Renal cortical epithelial cell (primary cell): ENCODE data around the gene EMX1. TPM values are rescaled to one million over a fixed set of nuclear protein-coding genes. Genes with fewer than 3 reads are reported as not detected.
"Not testable (repeated sequence)": the region's sequence is repeated elsewhere in the genome, so short reads cannot be mapped to it uniquely, and the experiment has no call there.

Experiments
- DNase-seq: peaks from one replicate; pipeline ENCODE4 v3.0.0-alpha.2; 2011; ENCODE audit warnings: low read depth
- total RNA-seq: library from RNA; depleted of rRNA; stranded (reverse); fragments of >200 nt; gene quantifications from 2 replicates; pipeline ENCODE4 v1.2.3, GENCODE V29; 2014

EMX1 gene
- total RNA-seq, 1 donor from 2014 or later, result 5.3 TPM

GRCh38 chr2:72900191-72900825 is 17.0 kb upstream of the EMX1 start:
- no peak for DNase-seq

- no peak for DNase-seq
Measured at GRCh38 chr2:72901426-72901825, 15.9 kb upstream of the EMX1 start.

- DNase-seq, result not testable (repeated sequence)
Measured at GRCh38 chr2:72907369-72907768, 9.9 kb upstream of the EMX1 start.

DNA sequence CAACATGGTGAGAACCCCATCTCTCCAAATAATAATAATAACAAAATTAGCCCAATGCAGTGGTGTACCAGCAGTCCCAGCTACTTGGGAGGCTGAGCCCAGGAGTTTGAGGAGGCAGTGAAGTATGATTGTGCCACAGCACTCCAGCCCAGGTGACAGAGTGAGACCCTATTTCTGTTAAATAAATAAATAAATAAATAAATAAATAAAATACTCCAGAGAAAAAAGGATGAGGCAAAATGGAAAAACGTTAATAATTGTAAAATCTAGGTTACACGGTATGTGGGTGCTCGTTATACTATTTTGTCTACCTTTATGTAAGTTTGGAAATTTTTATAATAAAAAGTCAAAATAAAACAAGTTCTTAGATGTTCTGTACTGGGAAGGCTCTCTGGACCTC is 8.6 kb upstream of the EMX1 start:
- no peak for DNase-seq

- peak; percentile 97 for DNase-seq
Measured at GRCh38 chr2:72911256-72911655, 6.1 kb upstream of the EMX1 start.

GRCh38 chr2:72913486-72914205 is 3.7 kb upstream of the EMX1 start:
- no peak for DNase-seq

- no peak for DNase-seq
Measured at GRCh38 chr2:72914206-72914559, 3.1 kb upstream of the EMX1 start.

- DNase-seq, result no peak
Measured at GRCh38 chr2:72914589-72915319, 2.6 kb upstream of the EMX1 start.

DNA sequence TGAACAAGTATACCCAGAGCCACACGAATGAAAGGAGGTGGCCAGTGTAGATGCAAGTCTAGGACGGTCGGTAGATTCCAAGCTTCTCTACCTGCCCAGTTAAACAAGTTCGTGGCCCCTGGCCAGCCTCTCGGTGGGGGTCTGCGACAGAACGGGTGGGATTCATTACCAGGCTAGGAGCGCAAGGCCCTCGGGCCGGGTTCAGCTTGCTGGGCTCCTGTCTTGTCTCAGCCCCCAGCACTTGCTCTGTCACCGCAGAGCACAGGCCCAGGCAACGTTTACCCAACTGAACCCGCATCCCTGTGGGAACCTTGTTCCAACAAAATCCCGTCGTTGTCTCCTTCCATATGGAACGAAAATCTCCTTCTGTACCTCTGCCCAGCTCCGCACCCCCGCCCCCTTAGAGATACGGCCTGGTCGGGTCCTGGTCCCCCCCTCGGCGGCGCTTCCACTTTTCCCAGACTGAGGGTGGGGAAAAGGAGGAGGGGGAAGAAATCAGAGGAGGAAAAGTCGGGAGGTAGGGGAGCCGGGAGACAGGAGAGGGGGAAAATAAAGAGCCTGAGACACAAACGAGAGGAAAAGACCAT is 1.9 kb upstream of the EMX1 start:
- DNase-seq, result no peak

DNA sequence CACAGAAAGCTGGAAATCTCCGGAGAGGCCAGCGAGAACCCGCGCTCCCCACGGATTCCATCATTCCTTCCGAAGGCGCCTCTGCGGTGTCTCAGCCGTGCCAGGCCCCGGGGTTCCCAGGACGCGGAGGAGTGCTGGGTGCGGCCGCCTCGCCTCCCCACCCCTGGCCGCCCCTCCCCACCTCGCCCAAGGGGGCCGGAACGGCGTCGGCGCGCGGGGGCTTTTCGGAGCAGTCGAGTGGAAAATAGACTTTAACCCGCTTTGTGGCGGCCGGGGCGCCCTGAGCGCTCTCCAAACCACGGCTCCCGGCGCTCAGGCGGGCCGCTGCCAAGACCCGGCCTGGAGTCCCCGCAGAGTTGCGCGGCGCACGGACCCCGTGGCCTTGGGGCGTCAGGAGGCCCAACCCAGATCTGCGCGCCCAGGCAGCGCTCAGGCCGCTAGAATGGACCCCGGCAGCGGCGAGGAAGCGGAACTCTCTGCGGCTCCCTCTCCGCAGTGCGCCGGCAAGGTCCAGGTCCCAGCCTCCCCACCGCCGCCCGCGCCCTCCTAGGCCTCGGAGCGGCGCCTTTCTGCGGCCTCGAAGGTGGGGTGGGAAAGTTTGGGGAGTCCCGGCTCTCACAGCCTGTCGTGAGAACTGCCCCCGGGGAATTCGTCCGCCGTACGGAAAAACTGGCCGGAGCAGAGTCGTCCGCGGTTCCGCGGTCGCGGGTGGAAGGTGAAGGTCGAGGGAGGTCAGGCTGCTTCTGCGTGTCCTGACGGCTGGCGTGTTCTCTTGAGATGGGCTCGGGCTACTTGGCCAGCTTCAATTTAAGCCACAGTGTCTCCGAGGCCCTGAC is 1.2 kb upstream of the EMX1 start:
- DNase-seq, result no peak

DNA sequence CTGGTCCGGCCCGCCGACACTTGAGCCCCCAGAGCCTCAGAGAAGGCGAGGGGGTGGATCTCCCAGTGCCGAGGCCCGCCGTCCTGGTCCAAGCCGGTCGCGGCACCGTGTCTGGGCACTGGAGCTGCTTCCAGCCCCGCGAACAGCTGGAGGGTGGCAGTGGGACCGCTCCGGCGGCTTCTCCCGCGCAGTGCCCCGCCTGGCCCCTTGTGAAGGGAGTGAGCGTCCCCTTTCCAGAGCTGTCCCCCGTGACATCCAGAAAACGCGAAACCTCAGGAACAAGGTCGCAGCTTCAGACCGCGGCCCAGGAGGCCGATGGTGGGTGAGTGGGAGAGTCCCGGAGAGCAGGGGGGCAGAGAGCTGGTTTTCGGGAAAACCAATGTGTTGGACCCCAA is 579 bp upstream of the EMX1 start:
- DNase-seq, result no peak

DNA sequence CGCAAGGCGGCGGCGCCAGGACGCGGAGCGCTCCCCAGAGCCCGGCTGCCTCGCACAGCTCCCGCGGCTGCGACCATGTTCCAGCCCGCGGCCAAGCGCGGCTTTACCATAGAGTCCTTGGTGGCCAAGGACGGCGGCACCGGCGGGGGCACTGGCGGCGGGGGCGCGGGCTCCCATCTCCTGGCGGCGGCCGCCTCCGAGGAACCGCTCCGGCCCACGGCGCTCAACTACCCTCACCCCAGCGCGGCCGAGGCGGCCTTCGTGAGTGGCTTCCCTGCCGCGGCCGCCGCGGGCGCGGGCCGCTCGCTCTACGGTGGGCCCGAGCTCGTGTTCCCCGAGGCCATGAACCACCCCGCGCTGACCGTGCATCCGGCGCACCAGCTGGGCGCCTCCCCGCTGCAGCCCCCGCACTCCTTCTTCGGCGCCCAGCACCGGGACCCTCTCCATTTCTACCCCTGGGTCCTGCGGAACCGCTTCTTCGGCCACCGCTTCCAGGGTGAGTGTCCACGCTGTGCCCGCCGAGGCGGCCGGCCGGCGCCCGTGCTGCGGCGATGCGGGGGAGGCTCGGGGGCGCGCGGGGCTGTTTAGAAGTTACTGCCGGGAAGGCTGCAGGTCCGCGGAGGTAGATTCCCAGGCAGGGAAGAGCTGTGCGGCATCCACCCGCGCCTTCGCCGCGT is 696 bp downstream of the EMX1 start:
- DNase-seq, result no peak

GRCh38 chr2:72919414-72920317 is 2.3 kb downstream of the EMX1 start:
- no peak for DNase-seq

GRCh38 chr2:72920318-72921087 is 3.2 kb downstream of the EMX1 start:
- DNase-seq, result no peak

GRCh38 chr2:72921088-72921851 is 4.0 kb downstream of the EMX1 start:
- DNase-seq, result no peak

DNA sequence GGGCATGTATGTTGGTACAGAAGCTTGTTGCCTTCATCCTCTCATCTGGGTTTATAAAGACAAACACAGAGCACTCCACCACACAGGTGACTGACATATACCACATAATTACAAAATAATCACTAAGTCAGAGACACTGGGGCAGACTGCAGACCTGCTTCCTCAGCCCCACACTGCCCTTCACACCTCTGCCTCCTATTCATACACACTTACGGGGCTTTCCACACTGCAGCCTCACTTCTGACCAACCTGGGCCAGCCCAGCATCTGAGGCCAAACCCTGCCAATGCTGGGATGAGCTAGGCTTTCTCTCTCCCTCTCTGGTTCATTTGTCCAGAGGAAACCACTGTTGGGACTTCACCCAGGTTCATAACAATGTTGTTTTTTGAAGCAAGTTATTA is 4.5 kb downstream of the EMX1 start:
- no peak for DNase-seq

DNA sequence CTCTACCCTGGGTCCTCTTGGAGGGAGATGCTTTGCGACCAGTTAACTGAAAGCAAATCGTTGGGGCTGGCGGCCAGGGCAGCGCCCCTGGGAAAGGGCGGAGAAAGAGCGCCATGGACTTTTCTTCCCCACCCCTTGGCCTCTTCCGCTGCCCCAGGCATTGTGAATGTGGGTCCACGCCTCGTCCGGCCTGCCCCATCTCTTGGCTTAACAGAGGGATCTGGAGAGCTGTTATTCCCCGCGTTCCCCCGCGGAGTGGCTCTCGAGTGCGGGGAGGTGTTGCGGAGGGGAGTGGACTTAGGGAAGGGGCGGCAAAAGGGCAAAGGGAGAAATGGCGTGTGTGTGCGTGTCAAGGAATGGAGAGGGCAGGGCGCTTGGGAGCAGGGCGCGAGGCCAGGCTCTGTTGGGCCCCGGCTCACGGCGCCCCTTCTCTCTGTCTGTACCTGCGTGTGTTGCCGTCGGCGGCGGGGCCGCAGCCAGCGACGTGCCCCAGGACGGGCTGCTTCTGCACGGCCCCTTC is 6.6 kb downstream of the EMX1 start:
- no peak for DNase-seq
